ENCODE results near the gene ITPKC. TPM values are rescaled to one million over a fixed set of nuclear protein-coding genes. Genes with fewer than 3 reads are reported as not detected.

The ITPKC gene
- total and polyA plus RNA-seq, 12 donors = 6.2 to 17.3 (median 9.4) TPM

GRCh38 chr19:40736661-40737060 is 19.7 kb downstream of the ITPKC start:
- Histone ChIP-seq H3K27me3 (no peaks in the 10 kb centered on the region), H3K9me3 (no peaks in the 10 kb centered on the region), H3K4me3 (no peak overlapping the region), H3K4me1 (peaks cover 0 to 26% (median 9%) of the 10 kb centered on the region in 9 donors), H3K27ac (peak overlapping the region in 4 of 10 donors; percentile 25 to 61 (median 39)), H3K36me3 (peaks cover 0 to 93% (median 45%) of the 10 kb centered on the region in 9 donors)
- intact Hi-C loops (cut with DNase I) = no loop called here
- DNase-seq (no peak), ATAC-seq (no peak)
- WGBS, 2 donors = 88 to 97% methylated on average over 9 of the region's 9 CpGs
- TF ChIP-seq CTCF (IDR thresholded peaks at IDR 0.05) = no peak

GRCh38 chr19:40737102-40737644 is 20.3 kb downstream of the ITPKC start:
- DNase-seq (peak in 1 of 2 donors; percentile 35), ATAC-seq (peak in 7 of 8 donors; percentile 24 to 67 (median 58))
- WGBS, 2 donors = 68 to 75% methylated on average over 9 of the region's 9 CpGs
- H3K4me3 ChIP-seq = no peak overlapping the region
- H3K4me1 ChIP-seq = peaks cover 0 to 29% (median 9%) of the 10 kb centered on the region in 9 donors
- intact Hi-C loops (cut with DNase I) = no loop called here
- peaks cover 0 to 90% (median 45%) of the 10 kb centered on the region in 9 donors for H3K36me3 ChIP-seq
- no peaks in the 10 kb centered on the region for H3K9me3 ChIP-seq
- peak overlapping the region in 4 of 10 donors; percentile 25 to 61 (median 39) for H3K27ac ChIP-seq
- no peak for TF ChIP-seq CTCF (IDR thresholded peaks at IDR 0.05)
- no peaks in the 10 kb centered on the region for H3K27me3 ChIP-seq

- no peaks in the 10 kb centered on the region for H3K27me3 ChIP-seq
- no peak for DNase-seq
- no peak for TF ChIP-seq CTCF (IDR thresholded peaks at IDR 0.05)
- ATAC-seq = no peak
- H3K36me3 ChIP-seq = peaks cover 0 to 78% (median 28%) of the 10 kb centered on the region in 9 donors
- intact Hi-C loops (cut with DNase I) = no loop called here
- H3K27ac ChIP-seq = peak overlapping the region in 5 of 10 donors; percentile 15 to 80 (median 70)
- H3K4me3 ChIP-seq = no peak overlapping the region
- WGBS, 2 donors = 82 to 89% methylated on average over 22 of the region's 22 CpGs
- peaks cover 0 to 29% (median 9%) of the 10 kb centered on the region in 9 donors for H3K4me1 ChIP-seq
- no peaks in the 10 kb centered on the region for H3K9me3 ChIP-seq
Observed at GRCh38 chr19:40739030-40739839, 22.3 kb downstream of the ITPKC start.

- Histone ChIP-seq H3K36me3 (peaks cover 0 to 70% (median 21%) of the 10 kb centered on the region in 9 donors), H3K27me3 (no peaks in the 10 kb centered on the region), H3K9me3 (no peaks in the 10 kb centered on the region), H3K27ac (peak overlapping the region; percentile 28 to 80 (median 70)), H3K4me3 (no peak overlapping the region), H3K4me1 (peaks cover 0 to 29% (median 10%) of the 10 kb centered on the region in 9 donors)
- 74 to 82% methylated on average over 16 of the region's 16 CpGs for WGBS, 2 donors
- ATAC-seq (peak in 6 of 8 donors; percentile 2 to 19 (median 10)), DNase-seq (no peak)
- no peak for TF ChIP-seq CTCF (IDR thresholded peaks at IDR 0.05)
- intact Hi-C loops (cut with DNase I) = loop anchor here in 1 of 10 donors (5.0 kb wide), 1 partner anchor 68 kb away; no protein-coding TSS in a partner anchor
Observed at GRCh38 chr19:40739871-40740703, 23.2 kb downstream of the ITPKC start.
